ENCODE measurements around the gene HSD17B10. TPM values are rescaled to one million over a fixed set of nuclear protein-coding genes. Genes with fewer than 3 reads are reported as not detected.

Gene HSD17B10
- total RNA-seq, 6 experiments from 2014 or later: 78.0 to 94.9 (median 79.0) TPM

DNA sequence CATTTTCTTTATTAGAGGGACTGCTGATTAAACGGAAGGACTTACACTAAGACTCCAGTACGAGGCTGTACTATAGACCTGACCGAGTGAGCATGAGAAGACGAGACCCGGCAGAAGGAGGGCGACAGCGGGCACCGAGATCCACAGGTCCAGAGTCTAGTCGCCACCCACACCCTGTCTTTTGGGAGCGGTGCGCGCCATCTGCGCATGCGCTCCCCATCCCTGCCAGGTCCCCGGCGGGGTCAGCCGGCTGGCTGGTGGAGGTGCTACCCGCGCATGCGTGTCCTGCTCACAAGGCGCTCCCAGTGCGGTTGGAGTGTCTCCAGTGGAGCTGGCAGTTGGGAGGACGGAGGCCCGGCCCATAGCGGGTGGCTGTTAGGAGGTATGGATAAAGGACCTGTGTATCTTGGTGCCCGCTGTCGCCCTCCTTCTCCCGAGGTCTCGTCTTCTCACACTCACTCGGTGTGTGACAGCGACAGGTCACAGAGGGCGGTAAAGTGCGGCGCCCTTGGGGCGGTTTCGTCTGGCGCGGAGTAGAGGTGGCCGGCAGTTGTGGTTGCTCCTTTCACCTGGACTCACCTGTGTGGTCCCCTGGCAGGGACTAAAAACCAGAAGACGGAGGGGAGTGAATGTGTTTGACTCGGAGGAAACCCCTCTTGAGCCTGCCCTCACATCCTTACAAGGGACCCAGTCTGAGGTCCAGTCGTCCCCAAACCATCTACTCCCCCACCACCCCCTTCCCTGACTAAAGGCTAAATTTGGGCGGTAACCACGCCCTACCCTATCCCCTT lies 7.6 kb upstream of the HSD17B10 start:
- Mint-ChIP-seq H3K4me3 (peak overlapping the region; percentile 87), H3K27ac (no peak overlapping the region), H3K4me1 (ENCODE audit: low read depth) (peaks cover 7% of the 10 kb centered on the region), H3K9me3 (no peaks in the 10 kb centered on the region), H3K36me3 (ENCODE audit: low read depth) (no peaks in the 10 kb centered on the region), H3K27me3 (ENCODE audit: insufficient read depth) (no peaks in the 10 kb centered on the region; the same call in 1 of the 2 replicates)
- no peak for TF ChIP-seq CTCF (IDR thresholded peaks at IDR 0.05)
- DNase-seq: peak; percentile 43

GRCh38 chrX:53440621-53441517 lies 6.7 kb upstream of the HSD17B10 start:
- Mint-ChIP-seq H3K4me1 (ENCODE audit: low read depth) (peaks cover 7% of the 10 kb centered on the region), H3K36me3 (ENCODE audit: low read depth) (no peaks in the 10 kb centered on the region), H3K9me3 (no peaks in the 10 kb centered on the region), H3K4me3 (peak overlapping the region; percentile 87), H3K27ac (peak overlapping the region; percentile 60), H3K27me3 (ENCODE audit: insufficient read depth) (no peaks in the 10 kb centered on the region; the same call in 1 of the 2 replicates)
- DNase-seq: peak; percentile 9
- TF ChIP-seq CTCF (IDR thresholded peaks at IDR 0.05): no peak

GRCh38 chrX:53440101-53440500 lies 5.9 kb upstream of the HSD17B10 start:
- H3K9me3 Mint-ChIP-seq: no peaks in the 10 kb centered on the region
- no peaks in the 10 kb centered on the region for H3K36me3 Mint-ChIP-seq (ENCODE audit: low read depth)
- H3K4me3 Mint-ChIP-seq: peak overlapping the region; percentile 87
- H3K27me3 Mint-ChIP-seq (ENCODE audit: insufficient read depth): no peaks in the 10 kb centered on the region; the same call in 1 of the 2 replicates
- DNase-seq: no peak
- no peak for TF ChIP-seq CTCF (IDR thresholded peaks at IDR 0.05)
- H3K4me1 Mint-ChIP-seq (ENCODE audit: low read depth): peaks cover 7% of the 10 kb centered on the region
- peak overlapping the region; percentile 60; the same call in 1 of the 2 replicates for H3K27ac Mint-ChIP-seq

- DNase-seq: no peak
- H3K4me3 Mint-ChIP-seq: no peak overlapping the region
- TF ChIP-seq CTCF (IDR thresholded peaks at IDR 0.05): no peak
These were observed 4.7 kb upstream of the HSD17B10 start for GRCh38 chrX:53438832-53439230.

DNA sequence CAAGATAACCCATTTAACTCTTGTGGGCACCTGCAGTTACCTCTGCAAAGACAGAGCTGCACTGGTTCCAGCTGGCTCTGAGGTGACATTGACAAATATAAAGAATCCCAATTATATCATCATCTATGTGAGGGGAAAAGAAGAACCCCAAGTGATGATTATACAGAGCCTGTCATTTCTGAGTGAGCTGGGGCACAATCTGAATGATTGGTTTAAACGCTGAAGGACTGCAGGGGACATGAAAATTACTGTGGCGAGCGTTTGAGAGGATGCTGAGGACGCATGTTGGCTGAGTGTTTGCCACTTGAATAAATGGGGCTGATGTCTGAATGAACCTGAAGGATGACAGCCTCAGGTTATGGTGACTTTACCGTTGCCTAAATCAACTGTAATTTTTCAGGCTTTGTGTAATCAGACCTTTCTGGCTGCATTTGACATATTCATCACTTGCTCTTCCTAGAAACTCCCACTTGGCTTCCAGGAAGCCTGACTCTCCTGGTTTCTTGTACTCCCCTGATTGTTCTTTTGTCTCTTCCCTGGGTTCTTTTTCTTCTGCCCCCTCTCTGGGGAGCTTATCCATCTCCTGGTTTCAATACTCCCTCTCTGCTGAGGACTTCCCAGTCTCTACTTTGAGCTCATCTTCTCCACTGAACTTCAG lies 4.1 kb upstream of the HSD17B10 start:
- H3K4me3 Mint-ChIP-seq: no peak overlapping the region
- H3K27me3 Mint-ChIP-seq (ENCODE audit: insufficient read depth): no peaks in the 10 kb centered on the region; the same call in 1 of the 2 replicates
- no peak for TF ChIP-seq CTCF (IDR thresholded peaks at IDR 0.05)
- H3K27ac Mint-ChIP-seq: no peak overlapping the region
- H3K9me3 Mint-ChIP-seq: no peaks in the 10 kb centered on the region
- DNase-seq: no peak
- peaks cover 6% of the 10 kb centered on the region; the same call in 1 of the 2 replicates for H3K36me3 Mint-ChIP-seq (ENCODE audit: low read depth)
- H3K4me1 Mint-ChIP-seq (ENCODE audit: low read depth): peaks cover 14% of the 10 kb centered on the region

More at GRCh38 chrX:53438832-53439230, 4.7 kb upstream of the HSD17B10 start:
- peaks cover 4% of the 10 kb centered on the region; the same call in 1 of the 2 replicates for H3K36me3 Mint-ChIP-seq (ENCODE audit: low read depth)
- no peaks in the 10 kb centered on the region for H3K9me3 Mint-ChIP-seq
- peaks cover 14% of the 10 kb centered on the region for H3K4me1 Mint-ChIP-seq (ENCODE audit: low read depth)
- H3K27ac Mint-ChIP-seq: no peak overlapping the region
- no peaks in the 10 kb centered on the region; the same call in 1 of the 2 replicates for H3K27me3 Mint-ChIP-seq (ENCODE audit: insufficient read depth)
